ENCODE results near the gene CARMIL1. TPM values are rescaled to one million over a fixed set of nuclear protein-coding genes. Genes with fewer than 3 reads are reported as not detected.

The CARMIL1 gene
- total RNA-seq, 2 donors from 2014 or later = 11.9 to 13.7 TPM

DNA sequence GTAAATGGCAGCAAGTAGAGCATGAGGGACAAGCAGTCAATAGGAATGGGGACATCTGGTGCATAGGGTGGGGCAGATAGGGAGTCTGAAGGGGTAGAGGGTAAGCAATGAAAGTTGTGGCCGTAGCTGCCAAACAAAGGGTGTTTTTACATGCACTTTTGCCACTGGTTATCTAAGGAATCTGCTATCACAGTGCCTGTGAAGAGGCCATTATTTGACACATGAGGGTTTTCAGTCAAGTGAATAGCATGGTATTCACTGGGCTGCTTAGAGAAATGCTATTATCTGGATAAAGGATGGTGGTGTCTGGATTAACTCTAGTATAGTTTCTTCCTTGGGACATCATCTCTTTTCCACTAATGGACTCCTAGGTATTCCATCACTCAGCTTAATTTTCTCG lies 118.2 kb downstream of the CARMIL1 start:
- 90 to 99% methylated on average over 2 of the region's 2 CpGs for WGBS, 2 donors
- no peak overlapping the region for H3K27ac ChIP-seq
- no peaks in the 10 kb centered on the region for H3K4me1 ChIP-seq
- no peak for DNase-seq
- no peaks in the 10 kb centered on the region for H3K36me3 ChIP-seq (replicated peaks in 1 of 2; ENCODE audit: insufficient read depth in 1 of 2, low read depth in 2 of 2)
- ATAC-seq = no peak
- intact Hi-C loops (cut with DNase I) = no loop called here
- H3K27me3 ChIP-seq = no peaks in the 10 kb centered on the region
- no peaks in the 10 kb centered on the region for H3K9me3 ChIP-seq
- H3K4me3 ChIP-seq = no peak overlapping the region
- TF ChIP-seq POLR2A (IDR thresholded peaks at IDR 0.05) = no peak
- no peak for TF ChIP-seq CTCF (IDR thresholded peaks at IDR 0.05)

- WGBS, 2 donors = 94 to 96% methylated on average over 5 of the region's 5 CpGs
- DNase-seq = no peak
- Histone ChIP-seq H3K9me3 (no peaks in the 10 kb centered on the region), H3K4me3 (no peak overlapping the region), H3K4me1 (peaks cover 6% of the 10 kb centered on the region), H3K36me3 (replicated peaks in 1 of 2; ENCODE audit: insufficient read depth in 1 of 2, low read depth in 2 of 2) (no peaks in the 10 kb centered on the region), H3K27ac (no peak overlapping the region), H3K27me3 (no peaks in the 10 kb centered on the region)
- intact Hi-C loops (cut with DNase I) = no loop called here
- ATAC-seq = no peak
- TF ChIP-seq CTCF (IDR thresholded peaks at IDR 0.05) (no peak), POLR2A (IDR thresholded peaks at IDR 0.05) (no peak)
Measured at GRCh38 chr6:25399885-25400284, 120.7 kb downstream of the CARMIL1 start.

DNA sequence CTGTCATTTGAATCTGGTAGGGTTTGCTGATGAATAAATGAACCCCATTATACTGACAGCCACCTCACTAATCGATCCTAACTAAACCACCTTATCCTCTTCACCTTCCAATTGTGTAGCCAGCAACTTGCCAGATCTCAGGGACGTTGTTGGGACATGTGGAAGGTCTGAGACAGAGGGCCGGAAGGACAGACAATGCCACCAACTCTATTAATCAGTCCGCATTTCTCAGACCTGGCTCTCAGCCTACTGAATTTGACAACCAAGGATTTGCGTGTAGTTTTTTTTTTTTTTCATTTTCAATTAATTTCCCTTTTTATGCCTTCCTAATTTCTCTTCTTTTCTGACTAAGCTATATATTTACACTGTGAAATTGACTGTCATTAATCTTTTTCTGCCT lies 122.5 kb downstream of the CARMIL1 start:
- WGBS, 2 donors = 50 to 59% methylated on average over 5 of the region's 5 CpGs
- ATAC-seq = no peak

GRCh38 chr6:25402125-25402524 lies 123.0 kb downstream of the CARMIL1 start:
- 83 to 85% methylated on average over 4 of the region's 4 CpGs for WGBS, 2 donors
- H3K9me3 ChIP-seq = no peaks in the 10 kb centered on the region
- ATAC-seq (no peak), DNase-seq (no peak)
- H3K4me1 ChIP-seq = peaks cover 13% of the 10 kb centered on the region
- intact Hi-C loops (cut with DNase I) = no loop called here
- H3K27me3 ChIP-seq = no peaks in the 10 kb centered on the region
- H3K36me3 ChIP-seq (replicated peaks in 1 of 2; ENCODE audit: insufficient read depth in 1 of 2, low read depth in 2 of 2) = no peaks in the 10 kb centered on the region
- TF ChIP-seq CTCF (IDR thresholded peaks at IDR 0.05) (no peak), POLR2A (IDR thresholded peaks at IDR 0.05) (no peak)
- H3K4me3 ChIP-seq = no peak overlapping the region
- no peak overlapping the region for H3K27ac ChIP-seq

More for the DNA sequence above, 122.5 kb downstream of the CARMIL1 start:
- H3K27ac ChIP-seq = no peak overlapping the region
- no peaks in the 10 kb centered on the region for H3K36me3 ChIP-seq (replicated peaks in 1 of 2; ENCODE audit: insufficient read depth in 1 of 2, low read depth in 2 of 2)
- peaks cover 13% of the 10 kb centered on the region for H3K4me1 ChIP-seq
- TF ChIP-seq POLR2A (IDR thresholded peaks at IDR 0.05) (no peak), CTCF (IDR thresholded peaks at IDR 0.05) (no peak)
- H3K9me3 ChIP-seq = no peaks in the 10 kb centered on the region
- intact Hi-C loops (cut with DNase I) = no loop called here
- H3K27me3 ChIP-seq = no peaks in the 10 kb centered on the region
- no peak overlapping the region for H3K4me3 ChIP-seq
- no peak for DNase-seq

DNA sequence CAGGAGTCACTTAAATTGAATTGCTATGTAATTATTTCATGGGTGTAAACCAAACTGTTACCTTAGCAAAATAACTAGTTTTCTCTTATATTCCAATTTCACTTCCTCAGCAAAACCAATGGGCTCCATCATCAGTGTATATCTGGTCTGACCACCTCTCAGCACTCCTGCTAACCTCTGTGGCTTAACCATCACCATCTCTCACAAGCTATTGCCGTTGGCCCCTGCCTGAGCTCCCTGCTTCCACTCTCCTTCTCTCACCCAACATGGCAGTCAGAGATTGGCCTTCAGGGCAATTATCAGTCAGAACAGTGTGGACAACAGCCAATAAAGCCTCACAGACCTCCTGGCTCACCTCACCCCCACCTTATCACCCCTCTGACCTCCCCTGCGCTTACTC lies 124.0 kb downstream of the CARMIL1 start:
- Histone ChIP-seq H3K9me3 (no peaks in the 10 kb centered on the region), H3K4me3 (no peak overlapping the region), H3K27ac (no peak overlapping the region), H3K27me3 (no peaks in the 10 kb centered on the region), H3K36me3 (replicated peaks in 1 of 2; ENCODE audit: insufficient read depth in 1 of 2, low read depth in 2 of 2) (no peaks in the 10 kb centered on the region), H3K4me1 (peaks cover 13% of the 10 kb centered on the region)
- intact Hi-C loops (cut with DNase I) = no loop called here
- WGBS, 2 donors = 94 to 98% methylated on average over 2 of the region's 2 CpGs
- TF ChIP-seq CTCF (IDR thresholded peaks at IDR 0.05) (no peak), POLR2A (IDR thresholded peaks at IDR 0.05) (no peak)
- ATAC-seq (no peak), DNase-seq (no peak)
